UCSD-AML1 (cell line): ENCODE measurements around the gene SNRNP200.

Experiments used
- DNase-seq: peaks from one replicate; lab custom pipeline; 2025; ENCODE audit not compliant: unreplicated experiment; lab: John Stamatoyannopoulos, UW

Gene SNRNP200

GRCh38 chr2:96251721-96252292 is 53.5 kb downstream of the SNRNP200 start:
- peak; percentile 46 for DNase-seq

GRCh38 chr2:96250188-96250587 is 55.2 kb downstream of the SNRNP200 start:
- DNase-seq, result no peak

- no peak for DNase-seq
These were observed 55.7 kb downstream of the SNRNP200 start for GRCh38 chr2:96249654-96250053.

- no peak for DNase-seq
These were observed 56.7 kb downstream of the SNRNP200 start for GRCh38 chr2:96248624-96249023.

GRCh38 chr2:96247896-96248295 is 57.5 kb downstream of the SNRNP200 start:
- DNase-seq, result no peak

GRCh38 chr2:96247009-96247408 is 58.3 kb downstream of the SNRNP200 start:
- peak; percentile 39 for DNase-seq

GRCh38 chr2:96245609-96246390 is 59.5 kb downstream of the SNRNP200 start:
- no peak for DNase-seq

GRCh38 chr2:96243843-96244242 is 61.5 kb downstream of the SNRNP200 start:
- DNase-seq, result no peak

GRCh38 chr2:96241900-96242611 is 63.3 kb downstream of the SNRNP200 start:
- DNase-seq, result peak; percentile 59

DNA sequence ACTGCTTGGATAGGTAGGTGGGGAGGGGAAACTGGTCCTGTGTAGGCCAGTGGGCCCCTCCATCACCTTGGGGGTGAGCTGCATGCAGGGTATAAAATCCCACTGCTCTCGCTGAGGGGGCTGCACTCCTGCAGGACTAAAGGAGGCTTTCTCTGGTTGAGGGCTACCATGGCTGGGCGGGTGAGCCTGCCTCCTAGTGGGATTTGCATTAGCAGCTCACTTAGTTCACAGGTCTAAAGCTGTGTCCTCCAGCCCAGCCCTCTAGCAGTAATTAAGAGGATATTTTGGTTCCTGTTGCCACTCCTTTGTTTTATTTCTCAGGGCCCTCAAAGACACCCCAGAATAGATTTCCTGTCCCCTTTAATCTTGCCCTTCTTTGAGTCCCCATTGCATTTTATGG is 64.1 kb downstream of the SNRNP200 start:
- DNase-seq, result no peak

- no peak for DNase-seq
These were observed 64.9 kb downstream of the SNRNP200 start for GRCh38 chr2:96240341-96241038.

GRCh38 chr2:96239745-96240264 is 65.5 kb downstream of the SNRNP200 start:
- no peak for DNase-seq

DNA sequence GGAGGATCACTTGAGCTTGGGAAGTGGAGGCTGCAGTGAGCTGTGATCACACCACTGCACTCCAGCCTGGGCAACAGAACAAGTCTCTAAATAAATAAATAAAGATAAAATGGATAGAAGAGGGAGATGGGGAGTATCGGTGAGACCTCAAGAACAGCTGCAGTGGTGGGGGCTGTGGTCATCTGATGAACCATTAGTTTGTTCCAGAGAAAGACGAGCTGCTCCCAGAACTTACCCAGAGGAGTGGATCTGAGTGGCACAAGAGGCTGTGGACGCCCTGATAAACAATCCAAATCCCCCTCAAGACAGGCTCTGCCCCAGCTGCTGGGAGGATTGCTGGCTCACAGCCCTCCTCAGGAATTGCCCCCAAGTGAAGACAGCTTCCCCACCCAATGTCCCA is 66.3 kb downstream of the SNRNP200 start:
- no peak for DNase-seq

DNA sequence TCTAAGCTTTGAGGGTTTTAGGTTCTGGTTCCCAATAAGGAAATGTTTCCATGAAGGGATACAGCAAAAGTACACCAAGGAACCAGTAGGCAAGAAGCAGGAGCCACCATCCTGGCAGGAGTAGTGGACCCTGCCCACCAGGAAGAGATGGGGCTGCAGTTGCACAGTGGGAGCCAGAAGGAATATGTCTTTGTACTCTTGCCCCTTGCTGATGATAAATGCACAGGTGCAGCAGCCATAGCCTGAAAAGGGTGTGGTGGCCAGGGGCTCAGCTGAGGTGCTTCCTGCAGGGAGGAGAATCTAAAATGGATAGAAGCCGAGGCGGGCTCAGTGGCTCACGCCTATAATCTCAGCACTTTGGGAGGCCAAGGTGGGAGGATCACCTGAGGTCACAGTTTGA is 67.1 kb downstream of the SNRNP200 start:
- no peak for DNase-seq

- DNase-seq, result no peak
These were observed 68.5 kb downstream of the SNRNP200 start for GRCh38 chr2:96236882-96237281.

DNA sequence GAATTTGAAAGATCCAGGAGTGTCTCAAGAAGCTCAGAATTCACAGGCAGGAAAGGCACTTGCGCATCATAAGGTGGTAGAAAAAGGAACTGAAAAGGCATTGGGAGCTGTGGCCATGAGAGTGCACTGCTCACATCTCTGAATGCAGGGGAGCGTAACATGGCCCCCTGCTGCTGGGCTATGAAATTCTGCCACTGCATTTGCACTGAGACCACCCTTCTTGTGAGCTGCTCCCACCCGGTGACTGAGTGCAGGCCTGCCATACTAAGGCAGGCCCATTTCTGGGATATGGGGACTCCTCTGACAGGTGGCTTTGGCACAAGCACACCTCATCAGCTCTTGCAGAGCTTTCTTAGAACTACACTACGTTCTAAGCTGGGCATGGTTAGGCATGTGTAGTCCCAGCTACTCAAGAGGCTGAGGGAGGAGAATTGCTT is 71.4 kb downstream of the SNRNP200 start:
- no peak for DNase-seq

GRCh38 chr2:96233436-96233835 is 71.9 kb downstream of the SNRNP200 start:
- no peak for DNase-seq

GRCh38 chr2:96231316-96231715 is 74.0 kb downstream of the SNRNP200 start:
- no peak for DNase-seq

GRCh38 chr2:96225016-96225533 is 80.3 kb downstream of the SNRNP200 start:
- DNase-seq, result no peak
